Fibroblast of mammary gland (primary cell): ENCODE data around the gene FANCG.

Experiments
- DNase-seq: peaks from one replicate; pipeline ENCODE4 v3.0.0-alpha.2; 2010; ENCODE audit warnings: low read depth
- H3K4me3 ChIP-seq: 2 replicates; pipeline ENCODE4 v1.5.1; 2011; ENCODE audit warnings: low read depth, mild to moderate bottlenecking, low read length, moderate library complexity; ENCODE audit not compliant: control insufficient read depth
- CTCF ChIP-seq: conservative IDR thresholded peaks from 2 replicates; pipeline ENCODE4 v1.5.1; 2011; ENCODE audit warnings: low read depth, low read length, inconsistent platforms; ENCODE audit not compliant: control insufficient read depth, insufficient read depth

The FANCG gene

GRCh38 chr9:35079426-35080341, at the start of gene FANCG:
Gene FANCG (minus strand): TSS chr9:35079942. CDS start chr9:35079524, 418 bp downstream.
- peak; percentile 91 for DNase-seq
- no peak for TF ChIP-seq CTCF
- peak within 1 kb of the TSS; percentile 80 for H3K4me3 ChIP-seq

GRCh38 chr9:35116898-35117551, 37.3 kb upstream of the FANCG start:
- peak; percentile 96 for DNase-seq
- TF ChIP-seq CTCF = peak; percentile 94
- peak overlapping the region; percentile 65 for H3K4me3 ChIP-seq

DNA sequence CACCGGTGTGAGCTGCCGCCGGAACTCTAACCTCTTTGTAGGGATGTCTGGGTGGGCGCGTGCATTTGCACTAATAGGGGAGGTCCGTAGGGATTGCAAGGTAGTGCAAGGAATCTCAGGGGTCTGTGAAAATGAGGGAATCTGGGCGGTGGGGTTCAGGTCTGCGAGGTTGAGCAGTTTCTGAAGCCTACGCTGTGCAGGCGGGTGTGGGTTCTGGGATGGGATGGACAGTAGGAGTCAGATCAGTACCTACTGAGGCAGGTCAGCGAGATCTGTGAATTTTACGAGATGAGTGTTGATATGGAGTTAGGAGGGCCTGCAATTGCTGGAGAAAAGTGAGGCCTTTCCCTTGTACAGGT, 36.8 kb upstream of the FANCG start:
- peak overlapping the region; percentile 65 for H3K4me3 ChIP-seq
- TF ChIP-seq CTCF = no peak
- DNase-seq = no peak

DNA sequence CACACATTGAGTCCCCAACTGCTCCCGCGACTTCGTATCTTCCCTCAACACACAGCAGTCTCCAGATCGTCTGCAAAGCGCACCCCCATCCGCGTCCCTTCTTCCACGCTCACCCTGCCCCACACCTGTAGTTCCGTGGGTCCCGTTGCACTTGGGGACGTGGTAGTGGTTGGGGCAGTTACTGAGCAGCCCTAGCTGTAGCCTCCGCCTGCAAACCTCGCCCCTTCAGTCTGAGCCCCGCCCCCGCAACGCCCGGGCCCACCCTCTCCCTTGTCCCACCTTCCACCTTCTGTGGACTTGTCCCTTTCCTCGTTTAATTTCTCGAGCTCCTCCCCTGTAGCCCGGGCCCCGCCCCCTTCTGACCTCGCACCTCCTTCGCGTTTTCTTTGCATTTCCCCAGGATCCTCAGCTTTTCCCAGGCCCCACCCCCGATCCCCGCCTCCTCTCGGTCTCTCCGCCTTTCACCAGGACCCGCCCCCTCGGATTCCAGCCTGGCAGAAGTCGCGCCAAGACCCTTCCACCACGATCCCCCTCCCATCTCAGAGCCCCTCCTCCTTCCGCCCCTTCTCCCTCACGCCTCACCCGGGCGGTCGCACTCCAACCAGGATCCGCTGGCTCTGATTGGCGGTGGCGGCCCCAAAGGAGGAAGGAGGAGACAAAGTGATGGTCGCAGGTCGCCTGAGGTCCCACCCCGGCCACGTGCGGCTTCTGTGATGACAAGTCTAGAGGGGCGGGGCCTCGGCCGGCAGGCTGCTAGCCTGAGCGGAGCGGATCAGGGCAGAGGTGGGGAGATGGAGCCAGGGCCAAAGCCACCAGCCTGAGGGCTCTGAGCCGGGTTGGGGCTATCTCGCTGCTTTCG, 36.2 kb upstream of the FANCG start, which contains the start of gene ATOSB:
Gene ATOSB (minus strand): TSS at position 183 of the 859 bp plus-strand sequence. CDS start 7,588 bp downstream, outside the sequence.
- TF ChIP-seq CTCF = no peak
- H3K4me3 ChIP-seq = peak within 1 kb of the TSS; percentile 65
- peak; percentile 93 for DNase-seq

DNA sequence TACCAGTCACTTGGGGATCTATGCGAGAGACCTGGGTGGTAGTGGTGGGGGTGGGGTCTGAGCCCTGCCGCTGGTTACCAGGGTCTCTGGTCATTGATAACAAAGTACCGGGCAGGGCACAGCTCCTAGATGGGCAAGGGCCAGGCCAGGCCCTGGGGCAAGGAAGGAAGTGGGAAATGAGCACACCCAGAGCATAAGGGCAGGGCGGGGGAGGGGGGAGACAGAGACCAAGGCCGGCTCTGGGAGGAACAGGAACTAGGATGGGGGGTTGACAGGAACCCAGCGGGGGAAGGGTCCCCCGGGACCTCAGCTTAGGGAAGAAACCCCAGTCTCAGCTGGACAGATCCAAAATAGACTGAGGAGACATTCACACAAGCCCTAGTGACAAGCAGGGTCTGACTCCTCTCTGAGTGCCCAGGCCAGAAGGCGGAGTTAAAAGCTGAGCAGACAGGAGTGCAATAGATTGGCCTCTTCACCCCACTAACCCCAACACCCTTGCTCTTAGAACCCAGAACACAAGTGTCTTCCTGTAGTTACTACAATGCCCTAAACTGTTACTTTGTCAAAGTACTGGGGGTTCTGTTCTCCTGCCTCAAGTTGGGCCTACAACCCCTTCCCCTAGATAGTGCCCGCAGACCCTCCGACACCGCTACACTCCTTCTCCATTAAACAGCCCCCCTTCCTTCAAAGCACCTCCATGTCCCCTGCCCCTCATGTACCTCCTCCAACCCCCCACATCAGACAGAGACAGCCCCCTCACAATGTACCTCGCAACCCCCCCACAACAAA, 35.3 kb upstream of the FANCG start:
- peak; percentile 55 for DNase-seq
- H3K4me3 ChIP-seq = peak overlapping the region; percentile 65
- TF ChIP-seq CTCF = no peak
